Measurements from ENCODE around the gene TNIK.

- TF ChIP-seq CTCF (IDR thresholded peaks at IDR 0.05) = no peak
- no peak for TF ChIP-seq POLR2AphosphoS5 (IDR thresholded peaks at IDR 0.05)
- TF ChIP-seq POLR2A (IDR thresholded peaks at IDR 0.05) = no peak
- TF ChIP-seq EP300 (IDR thresholded peaks at IDR 0.05; ENCODE audit: low read depth) = no peak
Observed at GRCh38 chr3:171142985-171143384, 317.2 kb downstream of the TNIK start.
